KMS-11 (cell line): ENCODE data around the gene UQCR11.

ENCODE experiments used
- H2AFZ ChIP-seq: fragments of 200-600 bp; sonication (generic); 2 replicates; pipeline ENCODE4 v1.6.1; 2016; ENCODE audit warnings: antibody characterized with exemption, mixed run types, low read depth
- H3K27ac ChIP-seq: fragments of 200-600 bp; sonication (generic); 2 replicates; pipeline ENCODE4 v1.6.1; 2016; ENCODE audit warnings: mild to moderate bottlenecking, mixed run types
- H3K27me3 ChIP-seq: fragments of 200-600 bp; sonication (generic); 2 replicates; pipeline ENCODE4 v1.6.1; 2017; ENCODE audit warnings: mild to moderate bottlenecking, low read depth, mixed run types, moderate library complexity; ENCODE audit not compliant: insufficient read depth
- H3K36me3 ChIP-seq: fragments of 200-600 bp; sonication (generic); 2 replicates; pipeline ENCODE4 v1.6.1; 2017; ENCODE audit warnings: mild to moderate bottlenecking, mixed run types; ENCODE audit not compliant: insufficient read depth
- H3K4me1 ChIP-seq: fragments of 200-600 bp; sonication (generic); 2 replicates; pipeline ENCODE4 v1.6.1; 2016; ENCODE audit warnings: mild to moderate bottlenecking, low read depth, mixed run types; ENCODE audit not compliant: poor library complexity, severe bottlenecking
- H3K4me2 ChIP-seq: fragments of 200-600 bp; sonication (generic); 2 replicates; pipeline ENCODE4 v1.7.0; 2016; ENCODE audit warnings: mild to moderate bottlenecking, mixed run types
- H3K4me3 ChIP-seq: fragments of 200-600 bp; sonication (generic); IDR thresholded peaks from 2 replicates; pipeline ENCODE4 v1.6.1; 2017; ENCODE audit warnings: low read depth, low read length, mixed read lengths; ENCODE audit not compliant: insufficient read depth
- H3K79me2 ChIP-seq: fragments of 200-600 bp; sonication (generic); 2 replicates; pipeline ENCODE4 v1.6.1; 2016; ENCODE audit warnings: low read depth, mixed run types; ENCODE audit not compliant: insufficient read depth
- H3K9ac ChIP-seq: fragments of 200-600 bp; sonication (generic); 2 replicates; pipeline ENCODE4 v1.6.1; 2016; ENCODE audit warnings: mild to moderate bottlenecking, mixed run types
- H4K20me1 ChIP-seq: fragments of 200-600 bp; sonication (generic); 2 replicates; pipeline ENCODE4 v1.6.1; 2016; ENCODE audit warnings: mild to moderate bottlenecking, mixed run types; ENCODE audit not compliant: insufficient read depth
- TF ChIP-seq, protein P1 (sequence below): fragments of 200-600 bp; sonication (generic); conservative IDR thresholded peaks from 2 replicates; pipeline ENCODE4 v1.6.1; 2017; ENCODE audit warnings: low read depth, mild to moderate bottlenecking, antibody characterized with exemption, low read length, moderate library complexity, mixed read lengths

Gene UQCR11

GRCh38 chr19:1592755-1593500 is 12.3 kb downstream of the UQCR11 start, which contains the start of gene MBD3:
Gene MBD3, minus strand, starts transcription at chr19:1592865. Its CDS starts 234 bp downstream, at chr19:1592631.
- Histone ChIP-seq H3K27me3 (no peaks in the 10 kb centered on the region), H3K4me1 (peaks cover 20% of the 10 kb centered on the region), H3K9ac (peak within 1 kb of the TSS; percentile 100), H4K20me1 (no peaks in the 10 kb centered on the region), H3K4me3 (peak within 1 kb of the TSS; percentile 56), H3K4me2 (peak within 1 kb of the TSS; percentile 82), H3K36me3 (no peaks in the 10 kb centered on the region), H3K27ac (peak within 1 kb of the TSS; percentile 99), H2AFZ (peak within 1 kb of the TSS; percentile 78), H3K79me2 (peaks cover 42% of the 10 kb centered on the region)
- TF ChIP-seq, protein P1, sequence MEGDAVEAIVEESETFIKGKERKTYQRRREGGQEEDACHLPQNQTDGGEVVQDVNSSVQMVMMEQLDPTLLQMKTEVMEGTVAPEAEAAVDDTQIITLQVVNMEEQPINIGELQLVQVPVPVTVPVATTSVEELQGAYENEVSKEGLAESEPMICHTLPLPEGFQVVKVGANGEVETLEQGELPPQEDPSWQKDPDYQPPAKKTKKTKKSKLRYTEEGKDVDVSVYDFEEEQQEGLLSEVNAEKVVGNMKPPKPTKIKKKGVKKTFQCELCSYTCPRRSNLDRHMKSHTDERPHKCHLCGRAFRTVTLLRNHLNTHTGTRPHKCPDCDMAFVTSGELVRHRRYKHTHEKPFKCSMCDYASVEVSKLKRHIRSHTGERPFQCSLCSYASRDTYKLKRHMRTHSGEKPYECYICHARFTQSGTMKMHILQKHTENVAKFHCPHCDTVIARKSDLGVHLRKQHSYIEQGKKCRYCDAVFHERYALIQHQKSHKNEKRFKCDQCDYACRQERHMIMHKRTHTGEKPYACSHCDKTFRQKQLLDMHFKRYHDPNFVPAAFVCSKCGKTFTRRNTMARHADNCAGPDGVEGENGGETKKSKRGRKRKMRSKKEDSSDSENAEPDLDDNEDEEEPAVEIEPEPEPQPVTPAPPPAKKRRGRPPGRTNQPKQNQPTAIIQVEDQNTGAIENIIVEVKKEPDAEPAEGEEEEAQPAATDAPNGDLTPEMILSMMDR: no peak

GRCh38 chr19:1592024-1592754 is 13.1 kb downstream of the UQCR11 start:
- Histone ChIP-seq H3K4me3 (peak overlapping the region; percentile 56), H2AFZ (no peak overlapping the region), H3K79me2 (peaks cover 47% of the 10 kb centered on the region), H3K4me1 (peaks cover 20% of the 10 kb centered on the region), H3K27ac (peak overlapping the region; percentile 99), H3K27me3 (no peaks in the 10 kb centered on the region), H3K4me2 (peak overlapping the region; percentile 65), H4K20me1 (no peaks in the 10 kb centered on the region), H3K9ac (peak overlapping the region; percentile 100), H3K36me3 (no peaks in the 10 kb centered on the region)
- TF ChIP-seq, protein P1: no peak

- peak overlapping the region; percentile 100 for H3K9ac ChIP-seq
- no peak overlapping the region for H2AFZ ChIP-seq
- H4K20me1 ChIP-seq: no peaks in the 10 kb centered on the region
- H3K4me3 ChIP-seq: peak overlapping the region; percentile 56
- TF ChIP-seq, protein P1: no peak
- H3K36me3 ChIP-seq: no peaks in the 10 kb centered on the region
- H3K79me2 ChIP-seq: peaks cover 47% of the 10 kb centered on the region
- H3K4me1 ChIP-seq: peaks cover 20% of the 10 kb centered on the region
- no peaks in the 10 kb centered on the region for H3K27me3 ChIP-seq
- H3K4me2 ChIP-seq: peak overlapping the region; percentile 65
- H3K27ac ChIP-seq: peak overlapping the region; percentile 99
These were observed 13.7 kb downstream of the UQCR11 start for GRCh38 chr19:1591421-1592023.

- peak overlapping the region; percentile 99 for H3K27ac ChIP-seq
- peaks cover 50% of the 10 kb centered on the region for H3K79me2 ChIP-seq
These were observed 14.4 kb downstream of the UQCR11 start for GRCh38 chr19:1590641-1591397.

More at GRCh38 chr19:1590641-1591397, 14.4 kb downstream of the UQCR11 start:
- no peaks in the 10 kb centered on the region for H3K27me3 ChIP-seq
- no peak overlapping the region for H2AFZ ChIP-seq
- H3K4me1 ChIP-seq: peaks cover 20% of the 10 kb centered on the region
- peak overlapping the region; percentile 56 for H3K4me3 ChIP-seq
- H3K9ac ChIP-seq: peak overlapping the region; percentile 100
- TF ChIP-seq, protein P1: no peak; the same call in 1 of the 2 replicates
- H3K4me2 ChIP-seq: peak overlapping the region; percentile 65
- no peaks in the 10 kb centered on the region for H3K36me3 ChIP-seq
- no peaks in the 10 kb centered on the region for H4K20me1 ChIP-seq
